ENCODE results near the gene GPR179.

The GPR179 gene

DNA sequence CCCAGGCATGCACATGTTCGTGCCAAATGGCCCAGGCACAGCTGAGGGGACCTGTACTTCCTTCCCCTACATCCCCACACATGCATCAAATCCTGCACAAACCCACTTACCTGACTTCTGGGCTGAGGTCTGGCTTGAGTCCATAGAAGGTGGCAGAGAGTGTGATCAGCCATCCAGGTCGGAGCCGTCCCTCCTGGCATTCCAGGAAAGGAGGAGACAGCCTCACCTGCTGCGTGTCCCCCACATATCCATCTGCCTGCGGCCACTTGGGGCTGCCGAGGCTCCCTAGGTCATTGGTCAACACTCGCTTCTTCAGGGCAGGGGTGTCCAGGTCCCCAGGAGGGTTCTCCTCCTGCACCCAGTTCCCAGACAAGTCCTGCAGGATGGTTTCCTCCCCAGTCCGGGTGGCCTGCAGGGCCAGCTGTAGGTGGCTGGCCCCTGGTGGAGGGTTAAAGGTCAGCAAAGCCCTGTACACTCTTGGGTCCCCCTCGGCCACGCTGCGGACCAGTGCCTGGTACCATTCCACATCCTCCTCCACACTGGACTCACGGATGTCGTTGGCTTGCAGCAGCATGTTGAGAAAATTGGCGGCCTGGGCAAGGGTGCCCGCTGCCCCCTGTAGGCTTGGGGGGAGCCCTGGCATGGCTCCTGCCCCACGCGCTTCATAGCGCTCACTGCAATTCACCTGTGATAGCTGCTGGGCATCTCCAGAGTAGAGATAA is 709 bp downstream of the GPR179 start:
- DNase-seq = no peak

DNA sequence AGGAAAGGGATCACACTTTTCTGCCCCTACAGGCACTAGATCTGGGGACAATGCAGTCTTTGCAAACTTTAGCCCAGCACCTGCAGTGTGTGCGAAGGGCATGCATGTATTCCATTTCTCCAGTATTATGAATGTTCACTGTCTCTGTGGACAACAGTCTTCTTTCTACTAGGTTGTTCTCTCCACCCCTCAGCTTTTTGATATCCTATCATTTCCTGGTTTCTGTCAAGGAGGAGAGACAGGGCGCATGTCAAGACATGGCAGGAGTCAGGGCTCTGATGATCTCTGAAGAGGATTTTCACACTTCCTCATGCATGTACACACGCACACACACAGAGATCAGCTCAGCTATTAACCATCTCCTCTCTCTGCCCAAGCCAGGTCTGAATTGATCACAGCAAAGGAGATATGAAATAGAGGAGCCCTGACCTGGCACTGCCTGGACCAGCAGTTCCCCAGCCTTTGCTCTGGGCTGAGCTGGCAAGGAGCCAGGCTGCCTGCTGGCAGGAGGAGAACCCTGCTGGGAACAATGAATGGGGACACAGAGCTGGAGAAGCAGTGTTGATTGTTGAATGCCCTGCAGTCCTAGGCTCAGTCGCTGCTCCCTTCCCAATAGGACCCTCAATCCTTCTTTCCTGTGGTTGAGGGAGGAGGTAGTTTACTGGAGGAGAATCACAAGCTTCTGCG is 2.6 kb downstream of the GPR179 start:
- peak; percentile 91 for DNase-seq

DNA sequence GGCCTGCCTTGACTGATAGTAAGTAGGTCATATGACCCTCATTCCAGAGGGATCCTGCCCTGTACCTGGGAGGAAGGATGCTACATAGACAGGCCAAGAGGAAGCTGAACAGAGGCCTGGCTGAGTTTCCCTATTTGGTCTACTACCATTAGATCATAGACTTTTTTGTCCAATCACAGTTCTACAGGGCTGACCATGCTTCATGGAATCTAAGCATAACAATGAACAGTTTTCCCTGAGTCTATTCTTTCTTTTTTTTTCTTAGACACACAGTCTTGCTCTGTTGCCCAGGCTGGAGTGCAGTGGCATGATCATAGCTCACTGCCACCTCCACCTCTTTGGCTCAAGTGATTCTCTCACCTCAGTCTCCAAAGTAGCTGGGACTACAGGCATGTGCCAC is 3.9 kb downstream of the GPR179 start:
- no peak for DNase-seq

DNA sequence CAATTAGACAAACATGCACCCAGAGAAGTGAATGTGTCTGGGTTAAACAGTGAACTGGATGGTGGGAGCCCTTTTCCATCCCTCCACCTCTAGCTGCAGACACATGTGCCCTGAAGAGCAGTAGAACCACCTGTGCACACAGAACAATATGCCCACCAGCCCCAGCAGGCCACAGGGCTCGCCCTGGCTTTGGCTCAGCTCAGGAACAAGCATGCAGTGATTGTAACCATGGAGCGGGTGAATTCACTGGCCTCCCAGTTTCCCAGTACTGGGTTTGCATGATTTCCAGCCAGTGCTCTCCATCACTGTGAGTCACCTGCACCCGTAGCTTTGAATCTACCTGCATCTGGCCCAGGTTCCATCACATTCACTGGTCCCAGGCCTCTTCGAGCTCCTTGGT is 5.2 kb downstream of the GPR179 start:
- no peak for DNase-seq

DNA sequence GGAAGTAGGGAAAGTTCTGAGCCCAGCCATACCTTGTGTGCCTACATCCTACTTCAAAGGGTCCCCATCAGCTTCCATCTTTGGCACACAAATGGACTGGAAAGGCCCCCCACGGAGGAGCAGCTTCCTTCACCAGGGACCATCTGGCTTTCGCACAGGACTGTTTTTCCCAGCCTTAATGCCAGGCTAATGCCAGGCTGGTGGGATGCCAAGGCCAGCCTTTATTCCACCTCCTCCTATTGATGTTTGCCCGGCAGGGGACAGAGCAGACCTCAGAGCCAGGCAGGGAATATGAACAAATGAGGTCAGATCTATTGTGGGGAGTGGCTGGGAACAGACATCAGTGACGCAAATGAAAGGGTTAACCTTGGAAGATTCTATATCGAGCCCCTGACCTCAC is 5.7 kb downstream of the GPR179 start:
- DNase-seq = no peak

DNA sequence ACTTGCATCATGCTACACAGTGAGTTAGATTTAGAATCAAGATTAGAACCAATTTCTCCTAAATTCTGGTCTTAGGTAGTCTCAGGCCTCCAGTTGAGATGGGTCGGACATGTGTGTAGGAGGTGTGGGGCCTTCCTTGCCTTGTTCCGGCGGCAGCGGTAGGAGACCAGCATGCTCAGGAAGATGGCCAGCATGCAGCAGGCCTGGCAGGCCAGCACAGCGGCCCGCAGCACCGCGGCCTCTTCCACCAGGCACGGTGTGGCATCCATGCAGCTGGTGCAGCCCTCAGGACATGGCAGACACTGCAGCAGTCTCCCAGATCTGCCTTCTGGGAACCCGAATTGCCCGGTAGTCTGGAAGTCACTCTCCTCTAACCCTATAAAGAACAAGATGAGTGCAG is 6.9 kb downstream of the GPR179 start:
- no peak for DNase-seq

DNA sequence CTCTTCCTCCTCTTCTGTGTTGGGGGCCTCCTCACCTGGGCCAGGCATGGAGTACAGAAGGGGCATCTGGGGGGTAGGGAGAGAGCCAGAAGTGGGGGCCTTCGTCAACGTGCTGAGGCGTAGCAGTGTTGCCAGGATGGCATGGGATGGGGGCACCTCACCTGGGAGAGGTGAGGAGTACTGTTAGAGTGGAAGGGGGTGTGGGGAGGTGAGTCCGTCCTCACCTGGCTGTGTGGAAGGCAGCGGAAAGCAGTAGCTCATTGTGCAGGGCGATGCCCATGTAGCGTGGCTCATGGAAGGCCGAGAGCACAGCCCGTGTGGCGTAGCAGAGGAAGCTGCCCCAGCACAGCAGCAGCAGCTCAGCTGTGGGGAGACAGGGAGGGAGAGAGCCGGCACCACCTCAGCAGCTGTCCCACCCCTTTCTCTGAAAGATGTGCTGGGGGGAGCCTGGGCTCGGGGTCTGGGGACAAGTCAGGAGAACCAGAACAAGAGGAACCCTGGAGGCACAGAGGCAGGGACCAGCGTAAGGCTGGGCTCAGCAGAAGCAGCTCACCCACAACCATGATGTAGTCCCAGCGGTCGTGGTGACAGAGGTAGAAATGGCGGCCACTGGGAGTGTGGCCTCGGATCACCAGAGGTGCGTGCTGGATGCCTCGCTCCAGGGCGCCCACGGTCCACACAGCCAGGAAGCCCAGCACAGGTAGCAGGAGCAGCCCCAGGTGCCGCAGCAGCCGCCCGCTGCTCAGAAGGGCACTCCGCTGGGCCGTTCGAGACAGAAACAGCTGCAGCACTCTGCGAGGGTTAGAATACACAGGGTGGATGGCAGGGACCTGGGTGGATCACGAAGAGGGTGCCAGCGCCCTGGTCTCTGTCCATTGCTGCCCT is 9.0 kb downstream of the GPR179 start:
- no peak for DNase-seq

DNA sequence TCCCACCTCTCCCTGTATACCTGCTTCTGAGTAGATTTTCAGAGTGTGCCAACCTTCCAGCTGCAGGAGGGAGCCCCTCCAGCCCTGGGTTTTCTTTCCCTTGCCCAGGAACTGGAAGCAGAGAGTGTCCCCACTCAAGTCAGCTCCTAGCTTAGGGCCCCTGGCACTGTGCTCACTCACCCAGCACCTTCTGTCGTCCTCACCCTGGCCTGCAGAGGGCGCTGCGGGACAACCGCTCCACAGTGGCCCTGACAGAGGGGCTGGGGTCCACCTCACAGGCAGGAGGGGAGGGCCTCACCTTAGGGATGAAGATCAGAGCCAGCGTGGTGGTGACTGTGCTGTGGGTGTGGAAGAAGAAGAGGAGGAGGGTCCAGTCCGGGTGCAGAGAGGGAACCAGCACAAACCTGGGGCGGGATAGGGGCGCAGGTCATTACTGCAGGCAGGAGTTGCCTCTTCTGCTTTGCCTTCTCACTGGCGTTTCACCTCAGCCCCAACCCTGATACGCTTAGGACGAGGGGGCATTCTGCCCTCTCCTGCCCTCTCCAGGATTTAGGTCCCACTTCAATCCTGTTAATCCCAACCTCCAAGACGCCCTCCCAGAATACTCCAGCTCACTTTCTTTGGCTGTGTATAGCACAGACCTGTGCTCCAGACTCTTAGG is 10.0 kb downstream of the GPR179 start:
- DNase-seq = peak; percentile 3

DNA sequence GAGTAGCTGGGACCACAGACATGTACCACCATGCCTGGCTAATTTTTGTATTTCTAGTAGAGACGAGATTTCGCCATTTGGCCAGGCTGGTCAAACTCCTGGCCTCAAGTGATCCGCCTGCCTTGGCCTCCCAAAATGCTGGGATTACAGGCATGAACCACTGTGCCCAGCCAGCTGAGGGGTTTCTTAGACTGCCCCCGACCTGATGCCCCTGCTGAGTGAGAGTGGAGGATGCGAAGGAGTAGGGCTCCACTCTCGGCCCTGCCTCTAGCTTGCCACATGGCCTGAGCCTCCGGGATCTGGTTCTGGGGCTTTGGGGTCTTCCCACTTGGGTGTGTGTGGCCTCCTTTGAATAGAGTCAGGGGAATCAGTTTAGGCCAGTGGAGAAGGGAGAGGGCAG is 11.0 kb downstream of the GPR179 start:
- DNase-seq = no peak

DNA sequence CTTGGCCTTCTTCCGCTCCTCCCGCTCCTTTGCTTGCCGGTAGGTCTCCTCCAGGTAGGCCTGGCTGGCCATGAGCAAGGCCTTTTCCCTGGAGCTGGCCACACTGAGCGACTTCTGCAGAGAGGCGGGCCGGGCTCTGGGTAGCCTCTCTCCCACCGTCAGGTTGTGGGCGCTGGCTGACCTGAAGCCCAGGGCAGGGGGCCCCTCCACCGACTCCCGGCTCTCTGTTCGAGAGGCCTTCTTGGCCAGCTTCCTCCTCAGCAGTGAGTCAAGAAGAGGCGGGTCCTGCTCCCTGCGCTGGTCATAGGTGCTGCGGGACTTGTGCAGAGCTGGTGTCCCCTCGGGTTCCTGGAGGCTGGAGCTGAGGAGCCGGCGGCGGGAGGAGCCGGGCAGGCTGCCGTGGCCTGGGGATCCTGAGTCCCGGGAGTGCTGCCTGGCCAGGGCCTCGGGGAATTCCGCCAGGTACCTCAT is 12.8 kb downstream of the GPR179 start:
- no peak for DNase-seq

DNA sequence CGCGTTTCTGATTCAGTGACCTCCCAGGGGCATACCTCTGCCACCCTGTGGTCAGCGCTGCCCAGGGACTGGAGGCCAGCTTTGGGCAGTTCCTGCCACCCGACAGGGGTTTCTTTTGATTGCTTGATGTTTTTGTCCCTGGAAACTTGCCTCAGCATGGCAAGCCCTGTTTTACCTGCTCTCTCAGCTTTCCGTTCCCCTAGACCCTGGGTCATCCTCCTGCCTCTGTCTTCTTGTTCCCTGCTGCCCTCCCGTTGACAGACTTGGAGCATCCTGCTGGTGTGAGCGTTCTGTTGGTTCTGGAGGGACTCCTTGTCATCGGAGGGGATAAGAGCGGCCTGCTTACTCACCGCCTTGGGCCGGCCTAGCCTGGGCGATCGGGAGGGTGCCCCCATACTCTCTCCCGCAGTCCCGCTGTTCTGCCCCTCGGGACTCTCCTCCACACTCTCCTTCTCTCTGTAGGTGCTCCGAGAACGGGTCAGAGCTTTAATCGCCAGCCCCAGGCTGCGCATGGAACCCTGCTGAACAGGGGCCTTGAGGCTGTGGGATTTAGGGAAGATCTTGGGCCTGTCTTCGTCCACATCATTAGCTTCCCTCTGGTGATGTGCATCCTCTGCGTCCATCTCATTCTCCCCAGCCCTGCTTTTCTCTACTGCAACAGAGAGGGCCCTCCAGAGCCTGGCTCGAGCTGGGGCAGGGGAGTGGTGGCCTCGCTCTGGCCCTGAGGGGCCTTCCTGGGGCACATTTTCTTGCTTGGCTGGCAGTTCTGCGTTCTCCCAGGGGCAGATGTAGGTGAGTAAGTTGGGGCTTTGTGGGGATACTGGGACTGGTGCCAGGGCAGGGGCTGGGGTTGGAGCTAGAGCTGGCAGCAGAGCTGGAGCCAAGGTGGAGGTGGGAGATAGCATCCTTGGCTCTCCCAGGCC is 13.7 kb downstream of the GPR179 start:
- DNase-seq = no peak

DNA sequence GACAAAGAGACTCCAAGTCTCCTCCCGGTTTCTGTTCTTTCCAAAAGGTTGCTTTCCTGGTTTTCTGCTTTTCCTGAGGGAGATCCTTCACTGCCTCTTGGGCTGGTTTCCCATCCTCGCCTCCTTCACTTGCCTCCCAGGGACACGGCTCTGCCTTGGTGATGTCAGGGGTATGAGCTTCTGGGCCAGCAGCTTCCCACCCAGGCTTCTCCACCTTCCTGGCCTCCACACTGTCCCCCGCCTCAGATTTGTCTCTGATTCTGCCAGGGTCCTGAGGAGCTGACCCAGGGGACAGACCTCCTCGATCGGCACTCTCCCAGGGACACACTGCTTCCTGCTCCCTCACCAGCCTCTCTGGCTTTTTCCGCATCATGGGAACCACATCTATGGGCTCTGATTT is 14.5 kb downstream of the GPR179 start:
- DNase-seq = no peak

DNA sequence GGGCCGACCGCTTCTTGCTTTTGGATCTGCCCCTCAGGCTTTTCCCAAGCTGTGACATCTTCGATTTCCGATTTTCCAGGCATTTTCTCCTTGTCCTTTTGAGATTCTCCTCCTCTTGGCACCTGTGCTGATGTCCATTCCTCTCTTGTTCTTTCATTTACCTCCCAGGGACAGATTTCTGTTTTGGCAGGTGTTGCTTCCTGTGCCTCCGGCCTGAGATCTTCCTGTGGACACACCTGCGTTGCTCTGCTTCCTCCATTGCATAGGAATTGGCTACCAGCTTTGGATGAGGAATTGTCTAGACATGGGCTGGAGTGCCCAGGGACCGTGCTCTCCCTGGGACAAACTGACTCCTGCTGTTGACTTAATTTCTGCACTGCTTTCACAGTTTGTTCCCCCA is 15.1 kb downstream of the GPR179 start:
- peak; percentile 3 for DNase-seq

DNA sequence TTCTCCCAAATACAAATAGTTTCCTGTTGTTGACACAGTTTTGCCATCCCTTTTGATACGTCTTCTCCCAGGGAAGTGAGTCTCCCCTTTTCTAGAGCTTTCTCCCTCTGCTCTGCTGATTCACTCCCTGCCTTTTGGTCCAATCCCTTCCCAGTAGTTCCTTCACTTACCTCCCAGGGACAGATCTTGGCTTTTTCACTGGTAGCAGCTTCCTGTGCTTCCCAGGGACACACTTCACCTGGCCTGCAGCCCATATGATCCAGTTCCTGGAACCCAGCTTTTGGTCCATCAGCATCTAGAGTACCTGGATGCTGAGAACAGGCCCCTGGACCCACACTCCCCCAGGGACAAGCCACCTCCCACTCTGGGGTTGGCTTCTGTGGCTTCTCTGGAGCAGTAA is 15.8 kb downstream of the GPR179 start:
- no peak for DNase-seq

DNA sequence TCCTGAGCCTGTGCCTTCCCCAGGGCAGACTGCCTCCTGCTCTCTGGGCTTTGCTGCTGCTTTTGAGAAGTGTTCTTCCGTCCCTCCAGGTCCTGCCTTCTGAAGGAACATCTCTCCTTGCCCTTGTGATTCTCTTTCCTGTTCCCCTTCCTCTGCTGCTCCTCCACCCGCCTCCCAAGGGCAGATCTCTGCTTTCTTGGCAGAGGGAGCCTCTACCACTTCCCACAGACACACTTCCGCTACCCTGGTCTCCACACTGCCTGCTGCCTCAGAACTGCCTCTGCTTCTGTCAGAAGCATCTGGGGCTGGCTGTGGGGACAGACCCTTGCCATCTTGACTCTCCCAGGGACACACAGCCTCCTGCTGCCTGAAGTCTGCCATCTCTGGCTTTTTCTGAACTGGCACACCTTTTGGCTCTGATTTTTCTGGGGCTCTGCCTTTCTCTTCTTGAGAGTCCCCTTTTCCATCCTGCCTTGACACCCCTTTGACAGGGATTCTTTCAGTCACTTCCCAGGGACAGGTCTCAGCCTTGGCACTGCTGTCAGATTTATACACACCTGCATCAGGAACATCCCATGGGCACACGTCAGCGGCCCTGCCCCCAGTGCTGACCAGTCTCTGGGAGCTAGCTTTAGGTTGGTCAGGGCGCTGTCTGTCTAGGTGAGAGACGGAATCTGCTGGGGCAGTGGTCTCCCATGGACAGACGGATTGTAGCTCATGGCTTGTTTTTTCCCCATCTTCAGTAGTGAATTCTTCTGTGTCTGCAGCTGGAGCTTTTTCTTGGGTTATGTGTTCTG is 16.6 kb downstream of the GPR179 start:
- DNase-seq = no peak

DNA sequence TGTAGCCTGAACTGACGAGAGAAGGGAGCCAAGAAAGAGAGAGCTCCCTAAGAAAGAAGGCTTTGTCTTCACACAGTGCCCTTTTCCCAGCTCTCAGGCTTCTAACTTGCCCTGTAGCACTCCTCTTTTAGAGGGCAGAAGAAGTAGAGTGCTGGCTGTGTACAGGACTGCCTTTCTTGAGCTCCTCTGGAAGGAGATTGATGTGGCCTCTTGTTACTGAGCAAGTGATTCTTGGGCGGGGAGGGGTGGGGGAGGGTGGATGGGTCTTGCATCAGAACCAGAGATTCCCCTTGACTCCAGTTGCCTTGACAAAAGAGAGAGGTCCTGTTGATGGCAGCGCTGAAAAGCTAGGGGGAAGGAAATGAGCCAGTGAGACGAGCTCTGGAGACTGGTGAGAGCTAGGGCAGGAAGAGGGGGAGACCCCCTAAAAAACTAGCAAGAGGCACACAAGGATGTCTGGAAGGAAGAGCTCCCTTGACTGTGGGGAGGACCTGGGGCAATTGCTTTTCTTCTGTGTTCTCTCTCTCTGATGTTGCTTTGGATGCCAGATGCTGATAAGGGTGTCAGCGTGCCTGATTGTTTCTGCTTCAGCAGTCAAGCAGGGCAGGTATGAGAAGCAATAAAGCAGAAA is 18.4 kb downstream of the GPR179 start:
- no peak for DNase-seq

DNA sequence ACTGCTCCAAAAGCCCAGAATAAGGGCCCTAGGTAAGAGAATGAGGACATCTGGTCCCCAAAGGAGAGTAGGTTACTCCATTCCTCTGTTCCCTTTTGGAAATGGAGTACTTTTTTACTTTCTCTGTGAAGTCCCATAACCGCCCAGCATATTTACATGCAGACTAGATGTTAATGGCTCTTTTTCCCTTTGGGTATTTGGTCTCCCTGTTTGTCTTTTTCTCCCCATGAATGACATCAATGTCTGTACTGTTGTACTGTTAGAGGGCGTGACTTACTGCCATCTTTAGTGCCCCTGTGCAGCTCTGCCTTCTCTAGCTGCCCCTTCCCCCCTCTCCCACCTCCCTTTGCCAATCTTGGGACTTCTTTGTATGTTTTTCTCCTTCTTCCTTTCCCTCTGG is 19.0 kb downstream of the GPR179 start:
- no peak for DNase-seq

DNA sequence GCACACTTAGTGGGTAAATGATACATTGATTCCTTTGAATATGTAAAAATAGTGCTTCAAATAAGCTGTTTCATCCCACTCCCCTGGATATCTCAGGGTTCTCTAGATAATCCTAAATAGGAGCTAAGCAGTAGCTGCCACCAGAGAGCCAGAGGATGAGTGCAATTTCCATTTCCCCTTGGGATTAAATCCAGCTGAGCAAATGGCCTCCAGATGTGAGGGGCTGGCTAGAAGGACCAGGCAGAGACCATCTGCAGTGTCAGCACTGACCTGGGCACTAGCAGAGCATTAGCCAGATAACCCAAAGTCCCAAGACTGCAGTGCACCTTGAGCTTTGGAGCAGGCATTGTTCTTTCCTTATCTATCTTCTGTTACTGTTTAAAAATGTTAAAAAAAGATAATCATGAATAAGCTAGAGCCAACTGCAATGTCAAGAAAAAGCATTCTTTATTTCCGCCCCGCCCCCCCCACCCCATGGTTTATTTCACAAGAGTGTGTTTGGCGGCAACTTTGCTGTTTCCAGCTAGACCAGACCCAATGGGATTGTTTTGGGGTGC is 19.5 kb downstream of the GPR179 start:
- no peak for DNase-seq

DNA sequence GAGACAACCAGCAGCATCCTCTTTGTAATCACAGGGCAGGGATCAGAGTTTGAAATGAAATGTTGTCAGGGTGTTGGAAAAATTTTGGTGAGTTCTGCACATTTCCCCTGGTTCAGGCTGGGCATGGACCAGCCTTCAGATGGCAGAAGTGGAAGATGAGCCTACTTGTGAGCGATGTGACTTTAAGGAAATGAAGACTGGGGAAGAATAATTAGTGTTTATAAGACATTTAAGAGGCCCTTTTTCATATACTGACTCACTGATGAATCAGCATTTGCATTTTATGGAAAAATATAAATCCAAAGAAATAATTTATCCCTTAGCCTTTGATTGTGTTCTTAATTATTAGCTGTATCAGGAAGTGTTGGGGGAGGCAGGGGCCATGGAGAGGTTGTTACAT is 20.9 kb downstream of the GPR179 start:
- DNase-seq = no peak

DNA sequence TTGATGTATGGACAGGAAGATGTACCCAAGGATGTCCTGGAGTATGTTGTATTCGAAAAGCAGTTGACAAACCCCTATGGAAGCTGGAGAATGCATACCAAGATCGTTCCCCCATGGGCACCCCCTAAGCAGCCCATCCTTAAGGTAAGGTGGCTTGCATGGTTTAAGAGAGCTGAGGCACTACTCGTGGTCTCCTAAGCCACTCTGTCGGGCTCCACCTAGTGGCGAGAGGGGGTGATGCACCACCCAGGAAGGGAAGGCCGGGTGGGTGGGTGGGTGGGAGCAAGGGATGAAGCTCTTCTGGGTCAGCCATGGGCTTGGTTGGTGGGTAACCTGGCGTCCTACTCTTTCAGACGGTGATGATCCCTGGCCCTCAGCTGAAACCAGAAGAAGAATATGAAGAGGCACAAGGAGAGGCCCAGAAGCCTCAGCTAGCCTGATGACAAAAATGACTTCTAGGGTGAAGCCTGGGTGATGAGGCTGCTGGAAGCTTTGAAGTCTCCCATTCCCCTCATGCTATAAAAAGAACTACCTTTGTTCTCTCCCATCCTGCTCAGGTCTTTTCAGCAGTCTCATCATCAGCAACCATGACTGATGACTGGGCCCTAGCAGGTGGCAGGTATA is 21.5 kb downstream of the GPR179 start:
- peak; percentile 23 for DNase-seq

Data from NCI-H510A (cell line).